Measurements from ENCODE around the gene DNAJB6.
A peak's percentile ranks its signal among the peaks of the same experiment; 100 is the strongest.
"Not testable (repeated sequence)": the region's sequence is repeated elsewhere in the genome, so short reads cannot be mapped to it uniquely, and the experiment has no call there.

The DNAJB6 gene

DNA sequence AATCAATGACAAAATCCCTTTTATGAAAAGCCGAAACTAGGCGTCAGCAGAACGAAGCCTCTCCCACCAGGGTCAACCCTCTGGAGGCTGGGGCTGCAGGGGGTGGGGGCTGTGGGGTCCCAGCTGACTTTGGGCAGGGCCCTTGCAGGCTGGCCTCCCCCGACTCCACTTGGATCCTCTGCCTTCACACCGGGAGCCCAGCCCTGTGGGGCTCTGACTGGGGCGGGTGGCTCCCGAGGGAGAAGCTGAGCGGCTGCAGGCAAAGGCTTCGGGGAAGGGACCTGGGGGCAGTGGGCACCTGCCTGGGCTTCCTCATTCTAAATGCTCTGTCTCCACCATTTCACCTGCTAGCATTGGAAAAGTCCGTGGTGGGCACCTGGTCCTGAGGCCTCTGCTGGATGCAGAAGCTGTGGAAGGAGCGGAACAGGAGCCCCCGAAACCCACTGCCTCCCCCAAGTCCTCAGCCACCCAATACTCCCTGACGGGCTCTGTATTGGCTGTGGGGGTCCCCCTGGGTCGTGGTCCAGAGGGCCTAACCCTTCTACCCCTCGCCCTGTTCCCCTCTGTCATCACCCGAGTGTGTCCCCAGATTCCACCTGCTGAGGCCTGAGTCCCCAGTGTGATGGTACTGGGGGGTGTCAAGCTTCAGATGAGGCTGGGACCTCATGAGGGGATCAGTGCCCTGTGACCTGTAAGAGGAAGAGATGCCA lies 108.6 kb downstream of the DNAJB6 start:
- DNase-seq: no peak

DNA sequence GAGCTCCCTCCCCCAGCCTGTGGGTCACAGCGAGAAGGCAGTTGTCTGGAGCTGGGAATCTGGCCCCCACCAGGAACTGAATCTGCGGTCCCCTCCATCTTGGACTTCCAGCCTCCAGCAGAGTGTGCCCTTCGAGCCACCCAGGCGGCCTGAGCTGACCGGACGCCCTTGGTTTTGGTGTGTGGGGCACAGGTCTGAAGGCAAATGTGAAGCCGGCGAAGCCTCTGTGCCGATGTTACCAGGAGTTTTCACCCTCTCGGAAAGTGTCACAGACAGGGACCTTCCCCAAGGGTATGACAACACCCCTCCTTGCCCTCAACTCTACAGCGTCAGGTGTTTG lies 109.1 kb downstream of the DNAJB6 start:
- DNase-seq: no peak

DNA sequence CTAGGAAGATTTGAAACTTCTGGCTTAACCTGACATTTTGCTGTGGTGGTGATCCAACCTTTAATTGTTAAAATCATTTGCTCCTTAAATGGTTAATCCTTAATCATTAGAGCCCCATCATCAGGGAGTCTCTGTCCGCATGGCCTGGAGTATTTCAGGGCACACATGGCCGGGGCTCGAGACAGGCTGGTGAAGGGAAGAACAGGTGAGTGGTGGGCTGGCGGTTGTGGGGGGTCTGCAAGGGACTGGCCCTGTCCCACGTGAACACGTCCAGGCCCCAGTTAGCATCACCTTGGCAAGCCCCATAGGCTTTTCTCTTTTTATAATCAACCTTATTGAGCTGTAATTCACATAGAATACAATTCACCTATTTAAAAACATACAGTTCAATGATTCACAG lies 109.5 kb downstream of the DNAJB6 start:
- DNase-seq: no peak

DNA sequence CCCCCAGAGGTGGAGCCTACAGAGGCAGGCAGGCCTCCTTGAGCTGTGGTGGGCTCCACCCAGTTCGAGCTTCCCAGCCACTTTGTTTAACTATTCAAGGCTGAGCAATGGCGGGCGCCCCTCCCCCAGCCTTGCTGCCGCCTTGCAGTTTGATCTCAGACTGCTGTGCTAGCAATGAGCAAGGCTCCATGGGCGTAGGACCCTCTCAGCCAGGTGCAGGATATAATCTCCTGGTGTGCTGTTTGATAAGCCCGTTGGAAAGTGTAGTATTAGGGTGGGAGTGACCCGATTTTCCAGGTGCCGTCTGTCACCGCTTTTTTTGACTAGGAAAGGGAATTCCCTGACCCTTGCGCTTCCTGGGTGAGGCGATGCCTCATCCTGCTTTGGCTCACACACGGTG lies 117.2 kb downstream of the DNAJB6 start:
- DNase-seq: not testable (repeated sequence)

DNA sequence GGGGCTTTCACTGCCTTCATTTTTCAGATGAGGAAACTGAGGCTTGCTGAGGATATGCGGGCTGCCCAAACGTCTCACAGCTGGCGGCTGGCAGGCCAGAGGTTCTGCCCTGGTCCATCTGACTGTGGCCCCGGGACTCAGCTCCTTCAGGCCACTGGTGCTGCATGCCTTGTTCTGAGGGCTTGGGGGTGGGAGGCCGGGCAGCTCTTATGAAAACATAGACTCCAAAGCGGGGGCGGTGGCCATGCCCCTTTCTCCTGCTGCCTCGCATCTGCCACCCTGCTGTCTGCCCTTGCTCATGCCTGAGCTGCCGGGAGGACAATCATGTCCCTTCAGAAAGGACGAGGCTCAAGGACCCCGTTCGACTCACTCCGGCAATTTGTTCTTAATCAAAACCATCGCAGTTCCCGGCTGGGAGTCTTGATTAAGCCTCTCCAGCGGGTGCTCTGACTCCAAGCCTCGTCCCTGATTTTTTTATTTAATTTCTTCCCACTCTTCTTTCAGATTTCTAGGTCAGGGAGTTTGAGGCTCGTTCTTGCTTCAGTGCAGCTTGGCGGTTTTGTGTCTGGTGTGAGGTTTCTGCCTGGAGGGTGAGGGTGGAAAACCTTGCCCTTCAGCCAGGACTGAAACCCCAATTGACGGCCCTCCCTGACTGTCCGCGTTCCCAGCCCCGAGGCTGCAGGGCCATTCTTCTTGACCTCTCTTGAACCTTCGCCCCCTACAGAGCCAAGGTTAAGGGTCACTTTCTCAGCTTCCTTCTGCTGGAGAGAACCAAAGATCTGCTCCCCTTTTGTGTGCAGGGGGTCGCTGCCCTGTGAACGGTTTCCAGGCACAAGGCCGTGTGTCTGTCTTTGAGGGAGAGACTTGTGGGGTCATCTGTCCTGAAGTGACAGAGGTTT lies 120.8 kb downstream of the DNAJB6 start:
- no peak for DNase-seq

DNA sequence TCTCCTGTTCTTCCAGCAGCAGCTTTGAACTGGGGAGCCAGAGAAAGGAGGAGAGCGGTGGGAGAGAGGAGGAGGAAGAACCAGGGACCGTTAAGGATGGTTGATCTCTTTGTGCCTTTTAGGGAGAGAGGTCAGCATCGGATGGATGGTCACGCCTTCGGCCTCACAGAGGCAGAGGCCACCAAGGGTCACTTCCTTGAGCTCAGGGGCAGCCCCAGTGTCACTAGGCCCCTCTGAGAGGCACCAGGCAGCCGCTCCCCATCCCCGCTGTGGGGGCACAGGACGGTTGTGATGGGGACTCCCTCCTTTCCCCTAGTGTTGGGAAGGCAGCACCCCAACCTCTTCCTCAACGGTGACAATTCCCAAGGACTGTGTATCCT lies 121.4 kb downstream of the DNAJB6 start:
- DNase-seq: no peak

DNA sequence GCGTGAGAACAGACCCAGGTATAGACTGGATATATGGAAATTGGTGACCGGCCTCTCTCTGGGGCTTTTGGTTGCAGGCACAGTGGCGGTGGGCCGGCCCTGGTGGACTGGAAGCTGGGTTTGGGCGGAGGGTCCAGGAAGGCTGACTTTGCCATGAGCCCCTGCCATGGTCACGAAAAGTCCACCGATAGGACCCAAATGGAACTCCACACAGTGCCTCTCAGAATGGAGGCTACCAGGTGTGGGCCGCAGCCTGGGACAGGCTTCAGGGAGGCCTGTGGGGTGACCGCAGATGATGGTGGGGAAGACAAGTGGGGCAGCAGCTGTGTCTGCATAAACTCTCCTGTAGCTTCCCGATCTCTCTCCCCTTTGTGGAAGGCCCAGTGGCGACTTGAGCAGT lies 123.2 kb downstream of the DNAJB6 start:
- no peak for DNase-seq

DNA sequence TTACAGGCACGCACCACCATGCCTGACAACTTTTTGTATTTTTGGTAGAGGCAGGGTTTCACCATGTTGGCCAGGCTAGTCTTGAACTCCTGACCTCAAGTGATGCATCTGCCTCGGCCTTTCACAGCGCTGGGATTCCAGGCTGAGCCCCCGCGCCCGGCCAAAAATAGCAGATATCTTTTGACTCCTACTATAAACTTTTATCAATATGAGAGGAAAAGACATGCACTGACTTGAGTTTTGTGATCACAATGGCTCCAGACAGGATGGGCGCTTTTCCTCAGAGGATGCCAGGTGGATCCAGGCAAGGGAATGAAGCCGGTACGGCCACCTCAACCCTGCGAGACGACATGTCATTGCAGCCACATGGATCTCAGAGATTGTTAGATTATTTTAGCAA lies 123.9 kb downstream of the DNAJB6 start:
- DNase-seq: no peak

DNA sequence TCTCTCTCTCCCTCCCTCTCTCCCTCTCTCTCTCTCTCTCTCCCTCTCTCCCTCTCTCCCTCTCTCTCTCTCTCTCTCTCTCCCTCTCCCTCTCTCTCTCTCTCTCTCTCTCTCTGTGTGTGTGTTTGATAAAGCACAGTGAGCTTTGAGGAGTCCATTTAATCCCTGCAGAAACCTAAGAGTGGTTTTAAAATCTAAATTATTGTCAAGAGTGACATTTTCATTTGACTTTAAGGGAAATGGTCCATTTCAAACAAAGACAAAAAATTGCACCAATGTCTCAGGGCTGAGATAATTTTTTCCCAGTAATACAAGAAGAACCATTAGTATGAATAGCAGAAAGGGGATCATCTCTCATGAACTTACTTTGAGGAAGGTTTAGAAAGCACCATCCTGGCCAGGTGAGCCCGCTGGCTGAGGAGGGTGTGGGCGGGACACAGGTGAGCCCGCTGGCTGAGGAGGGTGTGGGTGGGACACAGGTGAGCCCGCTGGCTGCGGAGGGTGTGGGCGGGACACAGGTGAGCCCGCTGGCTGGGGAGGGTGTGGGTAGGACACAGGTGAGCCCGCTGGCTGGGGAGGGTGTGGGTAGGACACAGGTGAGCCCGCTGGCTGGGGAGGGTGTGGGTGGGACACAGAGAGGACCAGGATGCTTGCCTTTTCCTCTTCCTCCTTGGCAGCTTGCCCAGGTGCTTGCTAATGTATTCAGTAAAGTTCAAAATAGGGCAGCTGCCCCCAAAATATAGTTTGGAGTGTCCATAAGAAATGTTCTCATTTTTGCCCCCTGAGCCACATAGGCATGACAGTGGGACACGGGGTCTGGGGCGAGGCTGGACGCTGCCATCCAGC lies 125.0 kb downstream of the DNAJB6 start:
- DNase-seq: no peak

DNA sequence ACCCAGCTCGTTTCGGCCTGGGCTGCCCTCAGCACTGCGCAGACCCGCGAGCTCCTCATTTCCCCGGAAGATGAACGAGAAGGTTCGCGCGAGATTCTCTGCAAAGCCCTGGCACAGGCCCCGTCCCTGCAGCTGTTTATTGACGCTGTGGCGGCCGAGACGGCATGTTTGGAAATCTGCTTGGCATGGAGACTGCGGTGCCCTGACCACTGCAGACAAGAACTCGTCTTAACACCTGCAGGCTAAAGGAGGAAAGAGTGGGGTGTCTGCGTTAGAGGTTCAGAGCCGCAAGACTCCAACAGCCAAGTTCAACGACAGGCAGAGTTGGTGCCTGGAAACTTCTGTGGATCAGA lies 125.6 kb downstream of the DNAJB6 start:
- no peak for DNase-seq

DNA sequence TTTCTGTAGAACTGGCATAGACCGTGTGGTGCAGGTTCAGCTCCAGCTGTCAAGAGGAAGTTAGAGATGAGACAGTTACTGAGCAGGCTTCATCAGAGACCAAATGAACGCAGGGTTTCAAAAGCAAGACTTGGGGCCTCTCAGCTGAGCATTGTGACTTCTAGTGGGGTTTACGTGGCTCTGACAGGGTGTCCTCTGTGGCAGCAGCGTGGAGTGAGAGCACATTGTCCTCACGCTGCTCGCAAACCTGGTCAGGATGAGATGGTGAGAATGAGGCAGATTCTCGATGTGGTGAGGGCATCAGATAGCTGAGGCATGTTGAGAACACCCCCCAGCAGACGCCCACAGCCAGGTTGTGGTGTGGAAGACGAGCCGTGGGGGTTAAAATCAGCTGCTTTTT lies 126.0 kb downstream of the DNAJB6 start:
- DNase-seq: no peak

DNA sequence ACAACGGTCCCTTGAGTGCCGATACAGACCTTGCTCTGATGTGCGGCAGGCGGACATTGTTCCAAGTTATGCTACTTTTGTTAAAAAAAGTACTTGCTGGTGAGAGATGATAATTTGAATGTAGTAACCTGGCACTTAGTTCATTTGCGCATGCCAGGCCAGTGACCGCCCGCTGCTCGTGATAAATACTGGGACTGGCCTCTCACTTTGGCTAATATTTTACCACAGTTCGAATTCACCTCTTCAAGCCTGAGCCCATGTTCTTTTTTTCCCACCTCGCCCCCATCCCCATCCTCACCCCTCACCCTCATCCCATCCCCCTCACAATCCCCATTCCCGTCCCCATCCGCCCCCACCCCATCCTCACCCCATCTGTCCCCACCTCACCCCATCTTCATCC lies 126.4 kb downstream of the DNAJB6 start:
- no peak for DNase-seq

DNA sequence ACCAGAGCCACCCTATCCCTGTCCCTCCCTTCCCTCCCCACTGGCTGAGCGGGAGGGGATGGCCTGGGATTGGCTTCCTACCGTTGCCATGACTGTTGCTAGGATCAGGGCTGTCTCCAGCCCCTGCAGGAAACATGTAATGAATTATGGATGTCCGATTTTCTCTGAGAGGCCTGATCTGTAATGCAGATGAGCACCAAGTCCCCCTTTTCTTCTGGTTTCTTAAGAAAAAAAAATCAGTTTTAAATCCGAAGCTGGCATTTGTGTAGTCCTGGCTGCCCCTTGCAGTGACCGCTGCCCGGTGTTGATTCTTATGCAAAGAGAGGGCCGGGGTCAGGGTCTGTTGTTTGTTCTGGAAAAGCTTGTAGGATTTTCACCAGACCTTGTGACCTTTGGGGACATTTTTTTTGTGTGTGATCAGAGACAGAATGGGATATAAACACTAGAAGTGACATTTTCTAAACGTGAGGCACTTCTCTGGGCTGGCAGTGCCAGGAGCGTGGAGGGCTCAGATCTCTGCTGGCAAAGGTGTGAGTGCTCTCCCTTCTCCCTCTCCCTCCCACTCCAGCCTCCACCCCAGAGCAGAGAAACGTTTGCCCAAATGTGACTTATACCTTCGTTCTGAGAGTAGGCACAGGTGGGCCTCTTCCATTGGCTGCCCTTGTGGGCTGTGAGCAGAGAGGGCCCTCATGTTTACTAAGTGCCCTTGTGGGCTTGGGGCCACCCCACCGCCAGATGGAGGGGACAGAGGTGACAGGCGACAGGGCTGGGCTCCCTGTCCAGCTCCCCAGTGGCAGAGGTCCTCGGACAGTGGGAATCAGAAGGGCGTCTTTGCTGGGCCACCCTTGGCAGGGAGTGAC lies 127.5 kb downstream of the DNAJB6 start:
- DNase-seq: peak in 1 of 2 experiments; percentile 62

DNA sequence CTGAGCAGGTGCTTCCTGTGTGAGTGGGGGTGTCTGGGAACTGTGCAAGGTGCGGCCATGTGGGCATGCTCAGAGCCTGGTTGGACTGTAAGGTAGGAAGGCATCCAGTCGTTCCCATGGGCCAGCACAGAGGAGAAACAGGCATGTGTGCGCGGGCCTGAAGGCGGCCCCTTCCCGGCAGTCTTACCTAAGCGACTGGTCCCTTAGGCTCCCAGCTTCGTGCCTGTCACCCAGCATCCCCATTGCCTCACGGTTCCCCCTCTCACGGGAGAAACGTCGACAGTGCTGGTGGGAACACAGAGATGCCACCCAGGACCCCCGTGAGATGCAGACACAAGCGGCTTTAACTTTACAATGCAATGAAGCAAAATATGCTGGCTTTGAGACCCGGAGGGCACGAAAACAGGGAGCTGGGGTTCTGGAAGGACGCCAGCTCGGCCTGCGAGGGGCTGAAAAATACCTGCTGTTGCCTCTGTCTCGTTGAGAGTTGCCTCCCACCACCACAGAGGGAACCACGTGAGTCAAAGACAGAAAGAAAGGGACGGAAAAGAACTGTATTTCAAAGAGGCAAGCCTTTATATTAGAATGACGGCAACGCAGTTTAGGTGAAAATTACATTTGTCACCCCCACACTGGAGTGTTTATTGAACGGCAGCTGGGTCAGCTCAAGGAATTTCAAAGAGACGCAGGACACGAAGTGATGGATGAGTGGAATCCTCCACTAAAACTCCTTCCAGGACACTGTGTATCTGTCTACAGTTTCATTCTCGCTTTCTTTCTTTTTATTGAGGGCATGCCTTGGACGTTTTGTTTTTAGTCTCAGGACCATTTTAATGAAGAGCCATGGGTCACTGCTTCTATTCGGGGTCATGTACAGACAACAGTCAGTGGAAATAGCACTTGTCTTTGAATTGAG lies 128.4 kb downstream of the DNAJB6 start:
- DNase-seq: no peak

DNA sequence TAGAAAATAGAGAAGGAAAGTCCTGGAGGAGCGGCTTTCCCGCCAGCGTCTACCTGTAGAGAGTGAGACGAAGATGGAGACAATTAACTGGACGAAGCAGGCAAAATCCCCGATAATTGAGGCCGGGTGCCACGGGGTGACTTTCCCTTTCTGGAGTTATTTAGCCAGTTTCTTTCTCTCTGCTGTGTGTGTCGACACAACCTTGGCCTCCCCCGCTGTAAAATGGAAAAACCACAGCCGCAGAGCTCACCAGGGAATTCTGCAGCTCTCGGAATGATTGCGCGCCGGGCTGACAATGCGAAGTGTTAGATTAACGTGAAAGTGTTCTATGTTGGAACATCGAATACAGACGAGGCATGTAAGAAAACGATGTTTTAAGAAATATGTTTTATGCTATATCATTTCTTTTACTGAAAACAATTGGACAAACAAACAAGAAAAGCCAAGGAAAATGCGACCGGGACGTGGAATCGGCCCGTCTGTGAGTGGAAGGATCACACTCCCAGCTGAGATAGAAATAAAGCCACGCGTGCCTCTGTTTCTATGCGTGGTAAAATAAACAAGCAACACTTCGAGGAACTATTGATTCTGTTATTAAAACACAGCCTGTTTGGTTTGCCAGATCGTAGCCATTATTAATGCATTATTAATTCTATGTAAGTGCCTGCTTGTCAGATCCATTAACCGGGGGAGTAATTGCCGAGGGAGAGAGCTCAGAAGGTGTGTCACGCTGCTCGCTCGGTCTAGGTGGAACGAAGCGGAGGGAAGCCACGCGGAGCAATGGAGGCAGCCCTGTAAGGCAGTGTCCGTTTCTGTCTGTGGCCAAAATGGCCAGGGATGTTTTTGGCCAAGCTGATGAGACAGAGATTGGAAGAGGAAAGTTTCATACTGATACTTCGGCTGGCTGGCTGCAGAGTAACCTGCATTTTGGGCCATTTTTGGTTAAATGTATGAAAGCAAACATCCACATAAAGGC lies 129.4 kb downstream of the DNAJB6 start:
- DNase-seq: no peak

DNA sequence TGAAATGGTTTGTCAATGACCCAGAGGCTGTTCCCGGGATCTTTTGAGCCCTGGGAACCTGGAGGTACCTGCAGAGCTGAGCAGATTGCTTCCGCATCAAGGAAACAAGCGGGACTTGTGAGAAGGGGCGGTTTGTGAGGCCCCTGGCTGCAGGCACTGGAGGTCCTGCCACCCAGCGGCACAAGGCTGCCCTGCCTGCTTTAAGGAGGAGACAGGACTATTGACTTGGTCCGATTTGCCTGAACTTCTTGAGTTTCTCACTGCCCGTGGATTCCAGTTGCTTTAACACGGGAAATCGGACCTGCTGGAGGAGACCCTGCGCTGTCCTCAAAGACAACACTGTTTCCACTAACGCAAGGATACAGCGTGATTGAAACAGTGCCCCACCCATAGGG lies 130.1 kb downstream of the DNAJB6 start:
- no peak for DNase-seq
